SW480 (cell line): ENCODE data around the gene SMARCC1.

Experiments used
- DNase-seq: peaks from one replicate; pipeline ENCODE4 v3.0.0-alpha.2; 2016; ENCODE audit warnings: low spot score

The SMARCC1 gene

DNA sequence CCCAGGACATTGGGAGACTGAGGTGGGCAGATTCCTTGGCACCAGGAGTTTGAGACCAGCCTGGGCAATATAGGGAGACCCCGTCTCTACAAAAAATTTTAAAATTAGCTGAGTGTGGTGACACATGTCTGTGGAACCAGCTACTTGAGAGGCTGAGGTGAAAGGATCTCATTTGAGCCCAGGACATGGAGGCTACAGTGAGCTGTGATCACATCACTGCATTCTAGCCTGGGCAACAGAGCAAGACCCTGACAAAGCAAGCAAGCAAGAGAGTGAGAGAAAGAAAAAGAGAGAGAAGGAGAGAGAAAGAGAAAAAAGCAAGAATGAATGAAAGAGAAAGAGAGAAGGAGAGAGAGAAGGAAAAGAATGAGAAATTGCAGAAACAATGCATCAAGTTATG is 150.9 kb downstream of the SMARCC1 start:
- no peak for DNase-seq

DNA sequence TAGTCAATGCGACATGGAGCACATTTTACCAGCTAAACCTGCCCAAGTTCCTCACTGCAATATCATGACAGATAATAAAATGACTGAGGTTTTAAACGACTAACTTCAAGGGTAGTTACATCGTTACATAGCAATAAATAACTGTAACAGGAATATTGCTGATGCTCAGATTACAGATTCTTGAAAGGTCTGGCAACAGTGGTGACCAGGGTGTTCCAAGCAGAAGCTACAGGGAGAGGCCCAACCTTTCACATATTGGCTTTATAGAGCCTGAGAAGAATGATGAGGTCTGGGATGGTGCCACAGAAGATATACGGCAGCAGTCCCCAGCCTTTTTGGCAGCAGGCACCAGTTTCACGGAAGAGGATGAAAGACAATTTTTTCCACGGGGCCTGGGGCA is 151.9 kb downstream of the SMARCC1 start:
- DNase-seq = no peak

DNA sequence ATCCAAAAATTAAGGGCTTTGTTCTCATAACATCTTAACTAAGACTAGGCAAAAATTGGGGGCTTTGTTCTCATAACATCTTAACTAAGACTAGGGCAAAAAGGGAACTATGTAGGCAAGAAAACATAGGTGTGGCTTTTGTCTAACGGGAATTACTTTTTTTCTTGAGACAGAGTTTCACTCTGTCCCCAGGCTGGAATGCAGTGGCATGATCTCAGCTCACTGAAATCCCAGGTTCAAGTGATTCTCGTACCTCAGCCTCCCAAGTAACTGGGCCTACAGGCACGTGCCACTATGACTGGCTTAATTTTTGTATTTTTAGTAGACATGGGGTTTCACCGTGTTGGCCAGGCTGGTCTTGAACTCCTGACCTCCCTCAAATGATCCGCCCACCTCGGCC is 153.3 kb downstream of the SMARCC1 start:
- DNase-seq = no peak

DNA sequence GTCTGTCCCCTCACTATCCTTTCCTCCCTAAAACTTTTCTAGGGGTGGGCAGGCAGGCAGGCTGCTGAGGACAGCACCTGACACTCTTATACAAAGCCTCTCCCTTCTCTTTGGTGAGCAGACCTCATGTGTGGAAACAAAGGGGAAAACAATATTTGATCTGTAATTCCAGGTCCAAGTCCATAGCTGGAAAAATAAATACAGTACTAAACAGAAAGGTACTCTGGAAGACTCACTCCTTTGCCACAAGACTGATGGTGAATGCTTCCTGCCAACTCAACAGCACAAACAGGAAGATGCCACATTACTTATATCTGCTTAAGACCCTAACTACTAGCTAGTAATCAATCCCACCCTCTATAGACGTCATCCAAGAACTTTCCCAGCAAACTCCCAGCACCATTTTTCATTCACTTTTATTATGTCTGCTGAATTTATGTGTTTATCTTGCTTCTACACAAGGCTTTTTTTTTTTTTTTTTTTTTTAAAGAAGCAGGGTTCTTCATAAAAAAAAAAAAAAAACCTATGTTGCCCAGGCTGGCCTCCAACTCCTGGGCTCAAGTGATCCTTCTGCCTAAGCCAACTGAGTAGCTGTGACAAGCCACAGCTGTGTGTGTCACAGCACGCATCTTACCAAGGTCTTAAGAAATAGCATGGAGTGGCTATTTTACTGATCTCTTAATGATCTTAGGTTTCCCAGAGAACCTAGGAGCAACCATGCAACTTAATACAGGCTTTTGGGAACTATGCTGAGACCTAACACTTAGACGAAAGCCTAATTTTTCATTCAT is 158.8 kb downstream of the SMARCC1 start:
- no peak for DNase-seq

DNA sequence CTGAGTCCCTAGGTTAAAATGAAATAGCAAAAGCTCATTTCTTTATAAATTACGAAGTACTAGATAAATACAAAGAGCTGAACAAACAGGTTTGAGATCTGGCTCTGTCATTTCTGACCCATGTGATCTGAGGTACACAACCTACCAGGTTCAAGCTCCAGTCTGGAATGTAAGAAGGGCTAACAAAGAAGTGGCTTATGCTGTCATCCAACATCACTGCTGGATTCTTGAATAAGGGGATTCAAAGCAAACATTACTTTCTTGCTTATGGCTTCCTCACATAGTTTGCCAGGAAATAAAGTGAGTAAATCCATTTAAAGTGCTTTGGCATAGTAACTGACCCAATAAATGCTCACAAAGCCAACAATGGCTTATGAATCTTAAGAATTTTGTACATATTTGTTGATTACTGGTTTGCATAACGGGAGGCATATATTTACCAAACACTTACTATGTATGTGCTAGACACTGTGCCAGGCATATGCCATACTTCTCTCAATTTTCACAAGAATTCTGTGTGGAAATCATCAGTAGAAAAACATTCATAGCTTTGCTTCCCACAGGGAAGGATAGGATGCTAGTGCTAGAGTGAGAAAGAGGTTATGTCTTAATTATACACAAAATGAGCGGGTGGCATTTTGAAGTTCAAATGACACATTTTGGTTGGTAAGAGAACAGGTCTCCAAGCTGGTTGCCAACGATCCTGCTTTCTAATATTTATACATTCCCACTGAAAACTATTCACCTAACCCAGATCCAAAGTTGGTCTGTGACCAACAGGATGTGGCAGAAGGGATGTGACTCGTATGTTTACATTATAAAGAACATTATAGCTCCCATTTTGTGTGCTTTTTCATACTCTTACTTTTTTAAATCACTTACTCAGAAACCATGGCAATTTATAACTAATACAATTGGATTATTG is 164.3 kb downstream of the SMARCC1 start:
- peak; percentile 13 for DNase-seq

DNA sequence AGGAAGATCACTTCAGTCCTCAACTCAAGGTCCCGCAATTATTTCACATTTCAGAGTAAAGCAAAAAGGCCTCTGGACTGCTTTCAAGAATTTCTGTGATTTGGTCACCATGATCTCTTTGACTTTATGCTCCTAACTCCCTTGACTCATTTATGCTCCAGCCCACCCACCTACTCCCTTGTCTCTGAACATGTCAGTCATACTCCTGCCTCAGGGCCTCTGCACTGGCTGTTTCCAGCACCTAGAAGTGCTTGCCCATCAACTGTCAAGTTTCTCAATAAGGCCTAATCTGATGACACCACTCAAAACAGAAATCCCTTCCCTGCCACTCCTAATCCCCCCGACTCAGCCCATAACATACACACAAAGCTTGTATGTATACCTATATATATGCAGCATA is 166.9 kb downstream of the SMARCC1 start:
- no peak for DNase-seq

DNA sequence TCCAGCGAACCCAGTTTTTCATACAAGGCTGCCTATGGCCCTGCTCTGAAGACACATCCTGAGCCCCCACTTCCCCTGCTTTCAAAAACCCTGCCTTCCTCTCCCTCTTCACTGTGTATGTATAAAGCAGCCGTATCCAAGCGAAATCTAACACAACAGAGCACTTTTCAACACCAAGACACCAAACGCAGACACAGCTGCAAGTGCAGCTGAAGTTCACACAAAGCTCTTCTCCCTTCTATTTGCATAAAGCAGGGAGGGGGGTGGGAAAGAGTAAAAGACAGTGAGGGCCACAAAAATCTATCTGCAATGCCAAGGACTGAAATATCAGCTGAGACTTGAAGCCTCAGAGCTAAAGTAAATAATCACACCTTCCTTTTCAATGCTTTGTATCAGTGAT is 168.0 kb downstream of the SMARCC1 start:
- DNase-seq = no peak

DNA sequence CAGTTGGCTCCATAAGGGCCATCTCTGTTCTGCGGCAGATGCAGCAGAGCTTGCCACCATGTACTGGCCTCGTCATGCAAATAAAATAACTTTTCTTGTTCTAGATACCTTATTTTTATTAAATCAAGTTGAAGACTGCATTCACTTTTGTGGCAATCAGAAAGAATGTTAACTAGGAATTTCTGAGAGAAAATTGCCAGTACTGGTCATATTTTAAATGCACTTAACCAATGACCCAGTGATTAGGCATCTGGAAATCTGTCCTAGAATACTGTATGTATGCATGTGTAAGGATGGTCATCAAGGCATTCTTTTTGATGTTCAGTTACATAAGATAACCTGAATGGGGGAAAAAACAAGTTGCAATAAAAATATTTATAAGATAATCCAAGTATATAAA is 168.8 kb downstream of the SMARCC1 start:
- DNase-seq = no peak

DNA sequence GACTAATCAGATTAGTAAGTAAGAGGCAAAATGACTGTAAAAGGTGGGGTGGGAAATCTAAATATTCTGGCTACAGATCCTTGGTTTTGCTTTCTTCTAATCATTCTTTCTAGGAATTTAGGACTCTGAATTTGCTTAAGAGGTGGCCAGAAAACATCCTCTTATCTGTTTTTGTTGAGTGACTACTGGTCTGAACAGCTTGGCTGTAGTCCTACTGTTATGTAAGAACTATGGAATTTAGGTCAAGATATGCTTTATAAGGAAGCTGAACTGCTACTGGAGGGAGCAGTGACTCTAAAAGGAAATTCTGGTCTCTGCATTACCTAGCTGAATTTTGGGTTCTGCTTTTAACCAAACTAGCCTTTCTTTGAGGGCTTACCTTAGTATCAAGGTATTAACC is 169.5 kb downstream of the SMARCC1 start:
- no peak for DNase-seq

DNA sequence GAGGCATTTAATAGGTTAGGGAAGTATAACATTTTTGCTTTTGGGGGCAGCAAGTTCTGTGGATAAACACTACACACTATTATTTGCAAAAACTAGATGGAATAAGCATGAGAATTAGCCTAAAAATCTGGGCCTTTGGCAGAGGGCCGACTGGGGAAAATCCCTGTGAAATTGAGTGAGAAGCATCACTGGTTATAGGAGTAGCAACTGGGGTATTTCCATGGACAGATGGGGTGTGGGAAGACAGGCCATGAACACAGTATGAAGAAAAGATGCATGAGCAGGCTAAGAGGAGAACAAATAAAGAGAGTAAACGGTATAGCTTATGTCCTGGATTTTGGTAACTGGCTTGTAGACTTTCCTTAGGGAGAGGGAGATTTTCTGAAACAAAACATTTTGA is 170.1 kb downstream of the SMARCC1 start:
- DNase-seq = no peak

DNA sequence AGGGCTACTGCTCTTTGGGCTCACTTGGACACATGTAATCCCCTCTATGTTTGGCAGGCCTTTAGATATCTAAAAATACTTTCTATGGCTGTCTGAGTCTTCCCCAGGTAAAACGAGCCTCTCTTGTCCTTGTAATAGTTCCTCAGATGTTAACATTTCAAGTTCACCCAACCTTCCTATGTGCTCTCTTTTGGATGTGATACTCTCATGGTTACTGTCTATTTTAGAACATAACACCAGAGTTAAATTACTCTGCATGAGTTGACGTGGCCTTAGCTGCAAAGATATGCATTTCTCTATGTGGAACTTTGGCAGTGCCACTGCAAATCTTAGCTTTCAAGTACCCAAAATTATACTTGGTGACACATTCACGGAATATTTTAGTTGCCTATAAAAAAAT is 171.1 kb downstream of the SMARCC1 start:
- DNase-seq = no peak

DNA sequence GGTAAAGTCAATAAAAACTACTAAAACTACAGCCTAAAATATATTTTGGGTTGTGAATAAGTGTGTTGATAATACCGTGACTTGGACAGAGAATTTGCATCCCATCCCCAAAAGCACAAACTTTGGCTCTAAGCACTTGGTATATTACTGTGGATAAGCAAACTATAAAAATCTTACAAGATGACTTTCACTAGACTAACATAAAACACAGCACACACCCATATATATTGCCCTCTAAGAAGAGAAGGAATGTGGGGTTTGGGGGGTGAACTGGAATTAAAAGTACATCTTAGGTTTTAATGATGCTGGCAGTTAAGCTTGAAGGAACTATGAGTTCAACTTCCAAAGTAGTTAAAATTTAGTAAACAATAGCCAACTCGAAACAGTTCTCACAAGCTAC is 174.4 kb downstream of the SMARCC1 start:
- no peak for DNase-seq

DNA sequence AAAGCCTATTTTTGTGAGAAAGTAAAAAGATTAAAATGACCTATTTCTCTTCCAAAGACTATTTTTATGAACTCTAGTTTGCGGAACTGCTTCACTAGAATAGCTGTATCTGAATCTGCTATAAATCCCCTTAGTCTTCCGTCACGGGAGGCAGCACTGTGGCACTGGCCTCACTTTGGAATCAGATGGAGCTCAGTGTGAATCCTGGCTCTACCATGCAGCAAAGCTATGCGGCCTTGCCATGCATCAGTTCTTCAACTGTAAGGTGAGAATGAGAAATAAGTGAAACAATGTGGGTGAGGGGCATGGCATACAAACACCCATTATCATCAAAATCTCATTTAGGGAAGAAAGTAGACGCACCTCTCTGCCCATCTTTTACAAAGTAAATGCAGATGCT is 175.5 kb downstream of the SMARCC1 start:
- DNase-seq = no peak

DNA sequence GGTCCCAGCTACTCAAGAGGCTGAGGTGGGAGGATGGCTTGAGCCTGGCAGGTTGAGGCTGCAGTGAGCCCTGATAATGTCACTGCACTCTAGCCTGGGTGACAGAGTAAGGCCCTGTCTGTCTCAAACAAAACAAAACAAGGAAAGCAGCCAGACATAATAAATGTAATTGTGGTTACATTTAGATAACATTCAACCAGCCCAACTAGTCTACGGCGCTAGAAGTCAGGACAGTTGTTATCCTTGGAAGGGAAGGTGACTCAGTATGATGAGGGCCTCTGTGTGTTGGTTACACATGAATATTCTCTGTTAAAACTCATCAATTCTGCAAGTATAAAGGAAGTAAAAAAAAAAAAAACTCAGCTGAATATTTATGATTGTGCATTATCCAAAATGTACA is 176.0 kb downstream of the SMARCC1 start:
- DNase-seq = no peak

DNA sequence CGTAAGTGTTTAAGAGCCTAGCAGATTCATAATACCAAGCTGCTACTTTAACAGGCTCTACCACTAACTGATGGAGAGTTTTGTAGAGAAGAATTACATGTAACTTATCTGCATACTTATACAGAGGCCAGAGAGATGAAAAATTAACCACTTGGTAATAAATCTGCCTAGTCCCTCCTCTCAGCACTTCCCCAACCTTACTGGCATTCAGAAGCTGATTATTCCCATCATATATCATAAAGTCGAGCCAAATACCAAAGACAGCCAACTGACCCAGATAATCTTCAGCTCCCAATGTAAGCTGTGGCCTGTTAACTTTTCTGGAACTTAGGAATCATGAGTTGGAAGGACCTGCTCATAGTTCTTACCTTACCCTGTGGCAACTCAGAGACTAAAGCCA is 177.5 kb downstream of the SMARCC1 start:
- DNase-seq = no peak

DNA sequence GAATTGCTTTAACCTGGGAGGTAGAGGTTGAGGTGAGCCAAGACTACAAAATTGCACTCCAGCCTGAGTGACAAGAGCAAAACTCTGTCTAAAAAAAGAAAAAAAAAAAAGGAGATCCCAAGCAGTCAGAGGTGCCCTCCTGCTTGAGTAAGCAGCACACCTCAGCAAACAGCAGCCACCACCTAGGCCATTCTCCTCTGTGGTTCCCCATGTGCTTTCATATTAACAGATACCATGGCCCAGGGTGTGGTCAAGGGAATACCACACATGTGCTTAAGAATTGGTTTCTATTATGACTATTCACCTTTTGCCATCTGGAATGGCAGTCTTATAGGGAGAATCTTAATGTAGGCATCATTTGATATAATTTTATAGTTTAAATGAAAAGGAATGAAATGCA is 178.4 kb downstream of the SMARCC1 start:
- DNase-seq = no peak

DNA sequence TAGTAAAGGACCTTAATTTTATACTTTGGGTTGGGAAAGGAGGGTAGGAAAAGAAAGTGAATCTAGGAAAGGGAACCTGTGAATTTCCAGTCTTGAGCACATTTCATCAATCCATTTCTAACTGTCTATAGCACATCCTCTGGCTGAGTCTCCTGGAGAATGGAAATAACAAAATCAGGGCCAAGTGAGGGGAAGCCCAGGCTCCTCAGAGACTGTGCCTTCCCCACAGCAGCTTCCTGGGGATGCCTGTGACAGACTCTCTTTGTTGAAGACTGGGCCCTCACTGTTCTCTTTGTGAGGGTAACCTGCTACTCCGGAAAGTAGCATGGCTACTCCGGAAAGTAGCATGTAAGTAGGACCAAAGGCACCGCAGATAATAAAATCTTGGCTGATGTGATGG is 180.4 kb downstream of the SMARCC1 start:
- no peak for DNase-seq

DNA sequence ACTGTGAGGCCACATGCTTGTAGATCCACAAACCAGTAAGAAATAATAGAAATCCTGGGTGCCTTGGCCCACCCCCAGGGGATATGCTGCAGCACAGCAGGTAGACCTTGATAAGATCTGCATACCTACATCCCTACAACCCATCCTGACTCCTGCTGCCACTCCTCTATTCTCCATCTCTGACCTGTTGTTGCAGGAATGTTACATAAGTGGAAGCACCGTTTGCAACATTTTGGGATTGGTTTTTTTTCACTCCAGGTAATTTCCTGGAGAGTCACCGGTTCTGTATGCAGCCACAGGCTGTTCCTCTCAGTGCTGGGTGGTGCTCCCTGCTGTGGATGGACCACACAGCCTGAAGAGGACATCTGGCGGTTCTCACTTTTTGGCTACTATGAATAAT is 186.9 kb downstream of the SMARCC1 start:
- no peak for DNase-seq

DNA sequence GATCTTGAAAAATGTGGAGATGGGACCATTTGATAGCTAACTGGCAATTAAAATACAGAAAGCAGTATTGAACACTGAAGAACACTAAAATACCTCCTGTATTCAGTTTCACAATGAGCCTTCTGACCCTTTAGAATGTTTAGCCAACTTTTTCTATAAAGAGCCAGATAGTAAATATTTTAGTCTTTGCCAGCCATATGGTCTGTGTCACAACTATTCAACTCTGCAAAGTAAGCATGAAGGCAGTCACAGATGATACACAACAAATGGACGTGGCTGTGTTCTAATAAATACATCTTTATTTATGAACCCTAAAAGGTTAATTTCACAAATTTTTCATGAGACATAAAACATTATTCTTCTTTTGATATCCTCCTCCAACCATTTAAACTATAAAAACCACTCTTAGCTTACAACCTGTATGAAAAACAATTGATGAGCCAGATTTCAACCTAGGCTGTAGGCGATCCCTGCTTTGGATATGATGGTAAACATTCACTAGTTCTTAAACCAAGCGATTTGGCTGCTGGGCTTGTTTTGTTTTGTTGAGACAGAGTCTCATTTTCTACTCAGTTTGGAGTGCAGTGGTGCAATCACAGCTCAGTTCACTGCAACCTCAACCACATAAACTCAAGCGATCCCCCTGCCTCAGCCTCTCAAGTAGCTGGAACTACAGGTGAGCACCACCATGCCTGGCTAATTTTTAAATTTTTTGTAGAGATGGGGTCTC is 189.5 kb downstream of the SMARCC1 start:
- DNase-seq = no peak

DNA sequence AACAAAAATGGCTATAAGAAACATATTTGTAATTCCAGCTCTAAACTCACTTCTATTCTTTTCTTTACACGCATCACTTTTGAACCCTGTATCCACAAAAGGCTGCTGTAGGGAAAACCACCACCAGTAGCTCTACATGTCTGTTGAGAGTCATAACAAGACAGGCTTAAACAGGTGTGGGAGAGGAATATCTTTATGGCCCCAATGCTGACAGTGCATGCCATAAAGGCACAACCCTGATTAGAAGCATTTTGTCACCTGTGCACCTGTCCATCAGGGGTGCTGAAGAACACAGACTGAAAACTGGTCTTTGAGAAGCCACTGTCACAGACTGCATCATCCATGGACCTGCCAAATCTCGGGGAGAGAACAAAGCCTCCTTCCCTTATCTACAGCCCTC is 191.5 kb downstream of the SMARCC1 start:
- DNase-seq = no peak

DNA sequence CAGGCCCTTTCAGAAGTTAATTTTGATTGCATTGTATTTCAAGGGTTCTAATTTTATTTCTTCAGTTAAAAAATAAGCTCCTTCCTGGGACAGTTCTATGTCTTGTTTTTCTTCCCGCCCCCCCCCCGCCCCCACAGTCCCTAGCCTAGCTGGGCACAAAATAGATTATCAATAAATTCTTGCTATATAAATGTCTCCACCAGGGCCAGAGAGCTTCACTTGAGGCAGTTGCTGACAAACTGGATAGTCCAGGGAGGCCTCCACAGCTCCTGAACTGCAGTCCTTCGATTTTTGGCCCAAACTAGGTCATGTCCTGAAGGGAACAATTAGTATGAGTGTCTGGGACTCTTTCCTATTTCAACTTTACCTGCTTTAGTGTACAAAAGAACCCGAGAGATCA is 193.1 kb downstream of the SMARCC1 start:
- DNase-seq = no peak

DNA sequence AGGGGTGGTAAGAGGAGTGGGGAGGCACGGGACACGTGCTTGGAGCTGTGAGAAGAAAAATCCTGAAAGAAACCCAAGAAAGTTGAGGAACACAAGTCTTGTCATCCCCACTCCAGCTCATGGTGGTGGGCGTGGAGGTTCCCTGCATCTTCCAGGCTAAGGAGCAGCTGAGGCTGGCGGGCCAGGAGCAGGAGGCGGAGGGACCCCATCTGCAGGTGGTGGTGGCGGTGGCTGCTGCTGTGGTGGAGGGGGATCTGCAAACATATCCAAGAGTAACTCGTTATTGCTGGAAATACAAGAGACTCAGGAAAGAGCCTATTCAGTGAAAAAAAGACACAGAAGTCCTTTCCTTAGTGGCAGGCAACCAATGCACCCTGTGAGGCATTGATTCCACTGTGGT is 193.6 kb downstream of the SMARCC1 start:
- DNase-seq = no peak

DNA sequence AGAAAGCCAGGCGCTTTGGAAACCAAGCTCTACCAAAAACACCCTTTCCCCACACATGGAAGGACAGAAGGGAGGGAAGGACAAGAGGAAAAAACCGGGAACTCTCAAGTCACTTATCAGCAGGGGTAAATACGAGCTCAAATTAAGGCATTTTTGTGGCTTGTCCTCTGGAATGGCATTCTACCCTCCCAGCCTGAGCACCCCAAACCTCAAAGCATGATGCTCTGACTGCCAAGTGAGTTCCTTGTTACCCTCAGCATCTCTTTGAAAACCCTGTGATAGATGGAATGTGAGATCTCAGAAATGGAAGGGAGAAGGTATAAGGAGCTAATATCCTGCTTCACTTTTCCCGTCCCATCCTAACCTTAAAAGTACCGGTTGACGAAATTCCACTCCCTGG is 194.9 kb downstream of the SMARCC1 start:
- no peak for DNase-seq
